ENCODE measurements around the gene CFAP157.

The CFAP157 gene

GRCh38 chr9:127706836-127707241, at the start of gene CFAP157:
Gene CFAP157, plus strand, starts transcription at chr9:127706988. Its CDS starts 44 bp downstream, at chr9:127707032.
- no peak within 1 kb of the TSS for H3K4me3 Mint-ChIP-seq
- H3K27ac Mint-ChIP-seq, result no peak within 1 kb of the TSS
- H3K9me3 Mint-ChIP-seq, result no peaks in the 10 kb centered on the region
- H3K36me3 Mint-ChIP-seq, result no peaks in the 10 kb centered on the region
- H3K27me3 Mint-ChIP-seq, result no peaks in the 10 kb centered on the region
- H3K4me1 Mint-ChIP-seq, result peaks cover 23% of the 10 kb centered on the region

GRCh38 chr9:127658428-127658827, 48.4 kb upstream of the CFAP157 start:
- Mint-ChIP-seq H3K36me3 (peaks cover 1% of the 10 kb centered on the region), H3K4me3 (no peak overlapping the region), H3K9me3 (no peaks in the 10 kb centered on the region), H3K27ac (no peak overlapping the region), H3K4me1 (no peaks in the 10 kb centered on the region), H3K27me3 (no peaks in the 10 kb centered on the region)

DNA sequence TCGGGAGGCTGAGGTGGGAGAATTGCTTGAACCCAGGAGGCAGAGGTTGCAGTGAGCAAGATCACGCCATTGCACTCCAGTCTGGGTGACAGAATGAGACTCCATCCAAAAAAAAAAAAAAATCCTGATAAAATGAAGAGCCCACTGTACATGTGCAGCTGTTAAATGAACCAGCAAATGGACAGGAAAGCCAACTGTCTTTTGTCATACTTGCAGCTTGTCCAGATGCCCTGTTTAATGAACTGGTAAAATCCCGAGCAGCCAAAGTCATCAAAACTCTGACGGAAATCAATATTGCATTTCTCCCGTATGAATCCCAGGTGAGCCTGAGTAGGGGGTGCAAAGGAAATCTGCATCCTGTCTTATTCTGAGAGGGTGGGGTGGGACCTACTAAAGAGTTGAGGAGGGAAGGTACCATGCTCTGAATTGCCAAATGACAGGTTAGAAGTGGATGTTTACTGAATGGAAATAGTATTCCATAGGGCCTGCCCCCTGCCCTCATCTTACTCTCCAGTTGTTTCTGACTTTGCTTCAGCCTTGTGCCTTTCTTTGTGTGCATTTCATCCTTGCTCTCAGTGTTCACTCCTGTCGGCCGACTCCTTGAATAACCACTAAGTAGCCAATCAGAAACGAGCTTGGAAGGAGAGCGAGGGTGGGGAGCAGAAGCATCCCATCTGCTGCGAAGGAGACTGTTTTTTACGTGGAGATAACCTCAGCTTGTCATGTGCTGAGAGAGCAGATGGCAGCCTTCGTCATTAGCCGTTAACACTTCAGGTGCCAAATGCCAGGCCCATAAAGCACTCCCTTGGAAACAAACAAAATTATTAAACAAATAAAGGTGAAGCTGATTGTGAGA, 45.7 kb upstream of the CFAP157 start:
- H3K27ac Mint-ChIP-seq, result no peak overlapping the region
- H3K36me3 Mint-ChIP-seq, result peaks cover 7% of the 10 kb centered on the region
- no peaks in the 10 kb centered on the region for H3K27me3 Mint-ChIP-seq
- no peaks in the 10 kb centered on the region for H3K4me1 Mint-ChIP-seq
- H3K9me3 Mint-ChIP-seq, result no peaks in the 10 kb centered on the region
- H3K4me3 Mint-ChIP-seq, result no peak overlapping the region

DNA sequence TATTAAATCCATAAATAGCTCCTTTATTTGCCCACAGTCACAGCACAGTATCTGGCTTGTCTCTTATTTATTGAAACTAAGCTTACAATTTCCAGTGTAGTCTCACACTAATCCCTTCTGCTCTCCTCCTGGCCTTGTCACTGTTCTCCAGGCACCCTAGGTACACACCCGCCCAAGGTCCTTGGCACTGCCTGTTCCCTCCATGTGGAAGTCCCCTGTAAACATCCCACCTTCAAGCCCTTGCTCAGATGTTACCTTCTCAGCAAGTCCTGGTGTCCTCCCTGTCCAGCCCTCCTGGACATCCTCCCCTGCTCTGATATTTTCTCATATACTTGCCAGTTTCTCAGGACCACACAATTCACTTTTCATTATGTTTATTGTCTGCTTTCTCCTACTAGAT, 44.2 kb upstream of the CFAP157 start:
- no peaks in the 10 kb centered on the region for H3K27me3 Mint-ChIP-seq
- no peaks in the 10 kb centered on the region for H3K4me1 Mint-ChIP-seq
- H3K9me3 Mint-ChIP-seq, result no peaks in the 10 kb centered on the region
- no peak overlapping the region for H3K27ac Mint-ChIP-seq
- no peak overlapping the region for H3K4me3 Mint-ChIP-seq
- peaks cover 7% of the 10 kb centered on the region for H3K36me3 Mint-ChIP-seq

DNA sequence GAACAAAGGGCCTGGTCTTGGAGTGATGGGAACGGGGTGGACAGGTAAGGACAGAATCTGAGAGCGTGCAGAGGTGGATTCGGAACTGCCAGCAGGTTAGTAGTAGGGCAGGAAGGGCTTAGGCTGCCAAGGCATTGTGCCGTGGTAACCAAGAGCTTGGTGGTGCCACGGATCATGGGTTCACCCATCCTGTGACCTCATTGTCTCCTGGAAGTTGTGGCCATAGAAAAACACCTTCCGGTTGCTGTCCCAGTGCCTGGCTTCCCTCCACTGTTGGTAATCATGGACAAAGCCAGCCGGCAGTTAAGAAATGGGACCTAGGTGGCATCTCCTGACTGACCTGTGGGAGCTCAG, 42.5 kb upstream of the CFAP157 start:
- Mint-ChIP-seq H3K4me3 (no peak overlapping the region), H3K27ac (no peak overlapping the region), H3K9me3 (no peaks in the 10 kb centered on the region), H3K27me3 (no peaks in the 10 kb centered on the region), H3K36me3 (peaks cover 5% of the 10 kb centered on the region), H3K4me1 (no peaks in the 10 kb centered on the region)

GRCh38 chr9:127664678-127665507, 41.9 kb upstream of the CFAP157 start:
- Mint-ChIP-seq H3K4me1 (no peaks in the 10 kb centered on the region), H3K4me3 (no peak overlapping the region), H3K27me3 (no peaks in the 10 kb centered on the region), H3K36me3 (peaks cover 5% of the 10 kb centered on the region), H3K27ac (no peak overlapping the region), H3K9me3 (no peaks in the 10 kb centered on the region)

DNA sequence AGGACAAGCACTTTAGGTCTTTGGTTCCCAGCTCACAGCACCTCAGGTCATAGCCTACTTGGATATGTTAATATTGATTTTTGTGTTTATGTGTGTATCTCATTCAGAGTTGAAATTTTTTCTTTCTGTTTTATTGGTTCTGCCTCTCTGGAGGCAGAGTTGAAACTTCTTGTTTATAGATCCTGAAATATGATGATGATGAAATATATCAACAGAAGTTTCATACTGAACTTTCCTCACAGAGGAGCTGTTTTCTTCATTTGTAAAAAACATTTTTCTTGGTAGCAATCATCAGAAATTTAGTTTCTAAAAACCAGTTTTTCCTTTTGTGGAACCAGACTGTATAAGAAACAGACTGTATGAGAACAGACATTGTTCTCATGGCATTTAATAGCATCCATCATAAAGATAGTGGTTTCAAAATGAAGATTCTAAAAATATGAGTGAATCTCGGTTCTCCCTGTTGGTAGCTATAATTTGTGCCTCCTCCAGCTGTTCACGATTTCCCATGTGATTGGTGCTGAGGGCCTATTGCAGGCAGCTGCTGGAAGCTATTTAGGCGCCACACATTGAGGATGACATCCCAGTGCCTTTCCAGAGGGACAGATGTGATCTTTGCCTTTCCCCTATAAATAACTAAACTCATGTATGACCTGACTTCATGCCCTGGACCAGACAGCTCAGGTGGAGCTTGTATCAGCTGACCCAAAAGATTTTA, 39.5 kb upstream of the CFAP157 start:
- H3K4me3 Mint-ChIP-seq, result no peak overlapping the region
- H3K27ac Mint-ChIP-seq, result no peak overlapping the region
- no peaks in the 10 kb centered on the region for H3K9me3 Mint-ChIP-seq
- peaks cover 5% of the 10 kb centered on the region for H3K36me3 Mint-ChIP-seq
- H3K27me3 Mint-ChIP-seq, result no peaks in the 10 kb centered on the region
- no peaks in the 10 kb centered on the region for H3K4me1 Mint-ChIP-seq

GRCh38 chr9:127667906-127668305, 38.9 kb upstream of the CFAP157 start:
- no peaks in the 10 kb centered on the region for H3K9me3 Mint-ChIP-seq
- H3K36me3 Mint-ChIP-seq, result peaks cover 5% of the 10 kb centered on the region
- H3K4me1 Mint-ChIP-seq, result no peaks in the 10 kb centered on the region
- H3K4me3 Mint-ChIP-seq, result no peak overlapping the region
- H3K27me3 Mint-ChIP-seq, result no peaks in the 10 kb centered on the region
- no peak overlapping the region for H3K27ac Mint-ChIP-seq

DNA sequence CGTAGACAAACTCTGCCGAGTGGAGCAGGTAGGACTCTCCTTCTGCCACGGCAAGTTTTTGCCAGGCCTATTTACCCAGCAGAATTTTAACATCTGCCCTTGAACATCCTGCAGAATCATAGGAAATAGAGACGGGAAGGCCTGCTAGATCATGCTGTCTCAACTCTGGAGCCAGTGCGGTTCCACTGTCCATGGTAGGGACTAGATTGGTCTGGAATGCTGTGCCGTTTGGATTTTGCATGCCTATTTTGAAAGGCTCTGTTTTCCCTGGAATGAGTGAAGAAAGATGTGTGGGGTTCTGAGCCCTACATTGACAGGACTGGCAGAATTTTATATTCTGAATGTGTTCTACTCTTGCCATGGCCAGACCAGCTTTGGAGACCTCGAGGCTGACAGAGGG, 33.6 kb upstream of the CFAP157 start:
- Mint-ChIP-seq H3K27me3 (no peaks in the 10 kb centered on the region), H3K4me1 (no peaks in the 10 kb centered on the region), H3K36me3 (no peaks in the 10 kb centered on the region), H3K27ac (no peak overlapping the region), H3K4me3 (no peak overlapping the region), H3K9me3 (no peaks in the 10 kb centered on the region)

DNA sequence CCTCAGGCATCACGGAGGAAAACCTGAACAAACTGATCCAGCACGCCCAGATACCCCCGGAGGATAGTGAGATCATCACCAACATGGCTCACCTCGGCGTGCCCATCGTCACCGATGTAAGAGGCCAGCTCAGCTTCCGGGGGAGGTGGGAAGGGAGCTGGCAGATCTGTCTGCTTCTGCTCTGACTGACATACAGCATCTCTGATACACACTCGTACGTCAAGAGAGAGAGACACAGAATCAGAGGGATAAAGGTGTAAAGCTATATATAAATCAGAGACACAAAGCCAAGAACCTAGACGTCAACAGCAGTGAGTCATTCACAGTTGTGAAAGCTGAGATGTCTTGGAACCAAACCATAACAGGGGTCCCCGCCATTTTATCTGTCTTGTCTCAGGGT, 30.1 kb upstream of the CFAP157 start:
- Mint-ChIP-seq H3K27me3 (no peaks in the 10 kb centered on the region), H3K4me1 (no peaks in the 10 kb centered on the region), H3K27ac (no peak overlapping the region), H3K36me3 (no peaks in the 10 kb centered on the region), H3K9me3 (no peaks in the 10 kb centered on the region), H3K4me3 (no peak overlapping the region)

DNA sequence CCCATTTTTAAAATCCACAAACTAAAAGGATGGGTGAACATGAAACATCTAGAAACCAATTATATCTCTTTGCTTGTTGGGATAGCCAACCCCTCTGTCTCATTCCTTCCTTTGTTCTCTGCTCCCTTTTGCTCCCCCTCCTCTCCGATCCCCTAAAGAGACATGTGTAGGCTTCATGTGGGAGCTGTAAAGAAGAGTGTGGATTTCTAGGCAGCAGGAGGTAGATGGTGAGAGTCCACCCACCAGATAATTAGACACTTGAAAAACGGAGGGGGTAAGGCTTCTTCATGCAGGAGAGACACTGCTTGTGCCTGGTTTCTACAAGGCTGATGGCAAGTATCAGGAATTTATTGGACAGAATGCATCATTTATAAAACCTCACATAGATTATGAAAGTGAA, 27.3 kb upstream of the CFAP157 start:
- Mint-ChIP-seq H3K27me3 (no peaks in the 10 kb centered on the region), H3K4me3 (no peak overlapping the region), H3K9me3 (no peaks in the 10 kb centered on the region), H3K27ac (no peak overlapping the region), H3K4me1 (no peaks in the 10 kb centered on the region), H3K36me3 (no peaks in the 10 kb centered on the region)

- H3K27me3 Mint-ChIP-seq, result no peaks in the 10 kb centered on the region
- no peak overlapping the region for H3K4me3 Mint-ChIP-seq
- H3K27ac Mint-ChIP-seq, result no peak overlapping the region
- H3K9me3 Mint-ChIP-seq, result no peaks in the 10 kb centered on the region
- no peaks in the 10 kb centered on the region for H3K4me1 Mint-ChIP-seq
- no peaks in the 10 kb centered on the region for H3K36me3 Mint-ChIP-seq
Measured at GRCh38 chr9:127680226-127680625, 26.6 kb upstream of the CFAP157 start.

GRCh38 chr9:127680846-127681245, 25.9 kb upstream of the CFAP157 start:
- Mint-ChIP-seq H3K4me3 (no peak overlapping the region), H3K4me1 (no peaks in the 10 kb centered on the region), H3K27ac (no peak overlapping the region), H3K27me3 (no peaks in the 10 kb centered on the region), H3K9me3 (no peaks in the 10 kb centered on the region), H3K36me3 (no peaks in the 10 kb centered on the region)

DNA sequence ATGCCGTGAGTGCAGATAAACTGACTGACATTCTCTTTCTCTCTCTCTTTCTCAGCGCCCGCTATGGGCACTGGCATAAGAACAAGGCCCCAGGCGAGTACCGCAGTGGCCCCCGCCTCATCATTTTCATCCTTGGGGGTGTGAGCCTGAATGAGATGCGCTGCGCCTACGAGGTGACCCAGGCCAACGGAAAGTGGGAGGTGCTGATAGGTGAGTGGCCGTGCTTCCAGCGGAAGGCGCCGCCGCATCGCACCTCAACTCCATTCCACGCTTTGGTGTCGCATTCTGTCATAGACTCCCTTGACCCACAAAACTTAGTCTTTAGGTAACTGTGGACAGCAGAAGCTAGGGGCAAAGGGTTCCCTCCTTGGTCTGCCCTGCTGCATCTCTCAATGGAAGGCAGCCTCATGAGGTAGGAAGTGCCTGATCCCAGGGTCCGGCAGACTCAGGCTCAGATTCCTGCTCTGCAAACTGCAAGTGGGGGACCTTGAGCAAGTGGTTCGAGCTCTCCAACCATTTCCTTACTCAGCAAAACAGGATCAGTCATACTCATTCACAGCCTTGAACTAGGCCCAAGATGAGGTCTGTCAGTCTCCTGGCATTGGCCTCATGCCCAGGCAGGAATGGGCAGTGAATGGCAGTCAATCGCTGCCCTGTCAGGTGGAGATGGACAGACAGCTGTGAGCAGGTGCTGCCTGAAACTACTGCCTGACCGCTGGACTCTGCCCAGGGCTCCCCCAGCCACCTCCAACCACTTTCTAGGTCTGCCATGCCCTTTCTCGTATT, 24.2 kb upstream of the CFAP157 start:
- Mint-ChIP-seq H3K9me3 (no peaks in the 10 kb centered on the region), H3K27me3 (no peaks in the 10 kb centered on the region), H3K27ac (no peak overlapping the region)

DNA sequence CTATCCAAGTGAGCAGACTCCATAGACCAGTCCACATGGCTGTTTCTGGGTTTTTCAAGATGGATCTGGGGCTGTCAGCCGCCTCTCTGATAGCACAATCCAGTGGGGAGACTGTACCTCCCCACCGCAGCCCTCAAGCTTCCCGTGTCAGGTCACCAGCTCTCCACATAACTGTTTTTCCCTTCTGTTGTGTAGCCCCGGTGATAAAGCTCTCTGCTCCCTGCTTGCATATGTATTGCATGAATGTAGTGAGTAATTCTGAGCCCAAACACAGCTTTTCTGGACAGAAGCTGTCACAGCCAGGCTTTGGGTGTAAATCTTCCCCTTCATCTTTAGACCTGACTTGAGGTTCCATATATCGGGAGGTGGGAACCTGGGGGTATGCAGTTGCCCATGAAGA, 23.1 kb upstream of the CFAP157 start:
- H3K36me3 Mint-ChIP-seq, result no peaks in the 10 kb centered on the region
- H3K4me3 Mint-ChIP-seq, result no peak overlapping the region
- no peaks in the 10 kb centered on the region for H3K27me3 Mint-ChIP-seq
- no peaks in the 10 kb centered on the region for H3K4me1 Mint-ChIP-seq
- H3K27ac Mint-ChIP-seq, result no peak overlapping the region
- no peaks in the 10 kb centered on the region for H3K9me3 Mint-ChIP-seq

More for the DNA sequence above, 24.2 kb upstream of the CFAP157 start:
- Mint-ChIP-seq H3K4me1 (no peaks in the 10 kb centered on the region), H3K4me3 (no peak overlapping the region), H3K36me3 (no peaks in the 10 kb centered on the region)

Data from activated naive CD4-positive, alpha-beta T cell treated with anti-CD3 and anti-CD28 coated beads, Interleukin-2, amount 50 U/mL, for 24 hours (primary cell).